Fibroblast of lung (primary cell): Measurements from ENCODE around the gene STK32B.

ENCODE experiments used
- CTCF ChIP-seq, 2 donors: IDR thresholded peaks in 1 of 2; conservative IDR thresholded peaks in 1 of 2; 1 replicate in 1 of 2; 2 replicates in 1 of 2; pipeline ENCODE4 v1.5.1; 2011 to 2012; ENCODE audit warnings: low read length in 2 of 2, control low read depth in 1 of 2, inconsistent platforms in 1 of 2, low read depth in 1 of 2, mild to moderate bottlenecking in 1 of 2
- EZH2 ChIP-seq: IDR thresholded peaks from 2 replicates; pipeline ENCODE4 v1.5.1; 2012; ENCODE audit warnings: low read length, control low read depth, mild to moderate bottlenecking; ENCODE audit errors: missing control alignments

GRCh38 chr4:5100986-5101385, 49.7 kb downstream of the STK32B start:
- no peak for TF ChIP-seq CTCF (conservative IDR thresholded peaks at IDR 0.05 in 1 of 2, IDR thresholded peaks at IDR 0.05 in 1 of 2; ENCODE audit: low read depth in 1 of 2, low read length in 2 of 2)
- no peak for TF ChIP-seq EZH2
